GM12892 (cell line): ENCODE results near the gene ZNF653.

ENCODE experiments used
- POLR2A ChIP-seq: IDR thresholded peaks from 2 replicates; pipeline ENCODE4 v1.6.1; 2011; ENCODE audit warnings: low read depth, low read length, control low read depth
- POLR2AphosphoS5 ChIP-seq: IDR thresholded peaks from 2 replicates; pipeline ENCODE4 v1.6.1; 2011; ENCODE audit warnings: low read depth, low read length, control low read depth
- TAF1 ChIP-seq: IDR thresholded peaks from 2 replicates; pipeline ENCODE4 v1.6.1; 2011; ENCODE audit warnings: low read depth, mild to moderate bottlenecking, control low read depth, low read length, borderline replicate concordance

DNA sequence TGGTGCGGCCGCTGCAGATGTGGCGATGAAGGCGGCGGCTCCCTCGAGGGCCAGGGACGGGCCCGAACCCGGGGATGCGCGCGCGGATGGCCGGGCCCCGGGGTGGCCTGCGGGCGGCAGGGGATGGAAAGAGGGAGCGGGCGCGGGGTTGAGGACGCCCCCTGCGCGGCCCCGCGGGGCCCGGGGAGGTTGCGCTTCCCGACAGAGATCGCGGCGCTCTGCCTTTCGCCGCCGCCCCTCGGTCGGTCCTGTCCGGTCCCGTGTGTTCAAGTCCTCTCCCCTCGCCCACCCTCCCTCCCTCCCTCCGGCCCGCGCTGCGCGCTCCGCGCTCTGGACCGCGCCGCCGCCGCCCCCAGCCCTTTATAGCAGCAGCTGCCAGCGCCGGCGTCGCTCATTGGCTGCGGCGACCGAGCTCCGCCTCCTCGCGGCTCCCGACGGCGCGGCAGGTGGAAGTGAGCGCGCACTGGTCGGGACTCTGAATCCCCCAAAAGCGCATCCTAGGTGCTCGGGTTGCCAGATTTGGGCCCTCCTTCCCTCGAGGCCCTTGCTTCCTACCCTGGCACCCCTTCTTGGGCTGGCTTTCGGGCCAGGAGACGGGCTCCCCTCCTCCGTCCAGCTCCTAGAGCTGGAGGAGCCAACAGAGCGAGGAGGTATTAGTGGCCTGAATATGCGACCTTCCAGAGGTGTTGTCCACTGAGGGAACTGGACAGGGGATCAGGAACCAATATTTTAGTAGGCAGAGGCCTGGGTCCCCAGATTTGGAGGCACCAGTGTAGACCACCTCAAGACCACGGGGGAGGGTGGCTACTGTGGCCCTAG is 24.7 kb downstream of the ZNF653 start, which contains the start of gene ELAVL3:
- no peak for TF ChIP-seq POLR2AphosphoS5
- no peak for TF ChIP-seq POLR2A
- no peak for TF ChIP-seq TAF1
